IPS-NIHi7 (cell line): ENCODE measurements around the gene EML4.
"Not testable (repeated sequence)": the region's sequence is repeated elsewhere in the genome, so short reads cannot be mapped to it uniquely, and the experiment has no call there.

ENCODE experiments used
- DNase-seq: peaks from one replicate; pipeline ENCODE4 v3.0.0; 2012; ENCODE audit warnings: mixed read lengths; ENCODE audit errors: extremely low spot score

EML4 gene

GRCh38 chr2:42334865-42335264 lies 165.7 kb downstream of the EML4 start:
- not testable (repeated sequence) for DNase-seq

GRCh38 chr2:42335514-42336104 lies 166.5 kb downstream of the EML4 start:
- DNase-seq, result no peak

GRCh38 chr2:42336361-42336965 lies 167.3 kb downstream of the EML4 start:
- DNase-seq, result no peak

DNA sequence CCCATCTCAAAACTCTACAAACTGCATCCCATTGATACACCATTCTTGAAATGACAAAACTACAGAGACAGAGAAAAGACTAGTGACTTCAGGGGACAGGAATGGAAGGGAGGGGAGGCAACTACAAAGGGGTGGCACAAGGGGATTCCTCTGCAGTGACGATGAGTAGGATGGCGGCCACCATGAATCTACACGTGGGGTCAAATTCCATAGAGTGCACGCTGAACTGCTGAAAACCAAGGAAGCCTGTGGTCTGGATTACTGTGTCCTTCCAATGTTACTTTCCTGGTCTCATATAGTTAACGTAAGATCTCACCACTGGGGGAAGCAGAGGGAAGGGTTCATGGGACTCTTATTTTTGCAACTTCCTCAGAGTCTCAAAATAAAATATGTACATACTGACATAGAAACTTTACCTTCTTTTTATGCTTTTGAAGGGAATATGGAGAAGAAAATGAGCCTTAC lies 168.2 kb downstream of the EML4 start:
- DNase-seq, result no peak

DNA sequence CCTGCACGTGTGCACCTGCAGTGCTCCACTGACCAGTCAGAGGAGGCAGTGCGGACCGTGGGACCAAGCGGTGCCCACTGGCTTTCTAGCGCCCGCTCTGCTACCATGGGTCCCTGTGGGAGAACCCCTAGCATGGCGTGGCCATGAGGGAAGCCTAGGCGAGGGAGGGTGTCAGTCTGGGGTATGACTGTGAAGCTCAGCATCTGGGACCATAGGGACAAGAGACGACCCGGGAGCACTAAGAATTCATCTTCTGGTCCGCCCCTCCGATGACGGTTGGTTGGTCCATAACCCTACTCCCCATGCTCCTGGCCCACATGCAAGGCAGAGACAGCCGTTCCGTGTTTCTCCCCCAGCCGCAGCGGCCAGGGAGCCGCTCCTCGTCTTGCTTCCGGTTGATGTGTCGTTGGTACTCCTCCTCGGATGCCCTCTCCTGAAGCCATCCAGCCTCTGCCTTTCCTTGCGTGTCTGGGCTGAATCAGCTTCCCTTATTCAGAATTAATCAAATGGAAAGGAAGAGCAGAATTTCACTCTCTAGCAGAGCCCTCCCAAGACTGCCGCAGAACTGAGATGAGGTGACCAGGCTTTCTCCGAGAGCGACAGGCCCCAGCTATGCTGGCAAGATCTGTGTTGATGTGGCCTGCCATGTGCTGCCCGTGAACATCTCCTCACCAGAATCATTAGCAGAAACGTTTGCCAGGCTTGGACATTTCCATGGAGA lies 168.9 kb downstream of the EML4 start:
- DNase-seq, result no peak

GRCh38 chr2:42338567-42339190 lies 169.5 kb downstream of the EML4 start:
- no peak for DNase-seq

GRCh38 chr2:42339191-42339912 lies 170.2 kb downstream of the EML4 start:
- DNase-seq, result peak; percentile 50

GRCh38 chr2:42340045-42340937 lies 171.1 kb downstream of the EML4 start:
- DNase-seq, result no peak

GRCh38 chr2:42340938-42341636 lies 171.9 kb downstream of the EML4 start:
- DNase-seq, result no peak

DNA sequence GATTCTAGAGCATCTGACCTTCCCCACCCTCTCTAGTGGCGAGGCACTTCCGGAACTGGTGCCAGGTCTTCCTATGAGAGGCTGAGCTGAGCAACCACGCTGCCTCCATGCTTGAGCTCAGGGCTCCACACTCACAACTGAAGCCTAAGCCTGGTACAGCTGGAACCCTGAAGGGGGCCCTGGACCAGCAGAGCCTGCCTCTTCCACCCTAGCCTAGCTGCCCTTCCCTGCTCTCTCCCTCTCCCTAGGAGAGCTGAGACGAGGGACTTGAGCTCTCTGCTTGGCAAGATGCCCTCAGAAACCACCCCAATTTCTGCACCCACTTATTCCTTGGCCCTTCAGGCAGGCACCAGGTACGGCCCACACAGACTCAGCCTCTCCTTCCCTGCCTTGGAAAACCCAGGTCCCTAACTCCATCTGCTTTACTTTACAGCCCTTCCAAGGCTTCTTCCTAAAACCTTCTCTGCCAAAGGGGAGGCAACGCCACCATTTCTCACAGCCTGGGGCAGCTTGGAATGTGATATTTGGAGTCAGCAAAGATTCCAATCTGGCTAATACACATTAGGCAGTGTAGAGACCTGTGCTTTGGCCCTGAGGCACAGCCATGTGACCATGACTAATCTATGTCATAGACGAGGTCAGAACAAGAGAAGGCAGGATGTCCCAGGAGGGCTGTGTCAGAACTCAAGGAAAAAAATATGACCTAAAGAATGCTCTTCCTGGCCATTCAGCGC lies 173.1 kb downstream of the EML4 start:
- no peak for DNase-seq

DNA sequence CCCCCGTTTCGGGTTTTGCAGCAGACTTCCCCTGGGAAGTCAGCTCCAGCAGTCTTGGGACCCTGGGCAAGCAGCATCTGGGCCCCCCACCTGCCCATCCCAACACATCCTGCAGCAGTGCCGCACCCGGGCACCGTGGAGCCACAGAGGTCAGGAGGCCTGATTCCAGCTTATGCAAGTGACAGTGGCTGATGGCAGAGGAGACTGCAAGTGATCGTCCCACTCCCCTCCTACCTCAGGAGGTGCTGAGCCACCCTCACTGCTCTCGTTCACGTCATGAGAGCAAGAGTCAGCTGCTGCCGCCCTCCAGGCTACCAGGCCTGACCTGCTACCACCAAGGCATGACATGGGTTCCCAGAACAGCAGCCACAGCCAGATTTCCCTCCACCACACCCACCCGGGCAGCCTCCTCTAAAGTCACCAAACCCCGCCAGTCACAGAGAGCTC lies 173.7 kb downstream of the EML4 start:
- no peak for DNase-seq

DNA sequence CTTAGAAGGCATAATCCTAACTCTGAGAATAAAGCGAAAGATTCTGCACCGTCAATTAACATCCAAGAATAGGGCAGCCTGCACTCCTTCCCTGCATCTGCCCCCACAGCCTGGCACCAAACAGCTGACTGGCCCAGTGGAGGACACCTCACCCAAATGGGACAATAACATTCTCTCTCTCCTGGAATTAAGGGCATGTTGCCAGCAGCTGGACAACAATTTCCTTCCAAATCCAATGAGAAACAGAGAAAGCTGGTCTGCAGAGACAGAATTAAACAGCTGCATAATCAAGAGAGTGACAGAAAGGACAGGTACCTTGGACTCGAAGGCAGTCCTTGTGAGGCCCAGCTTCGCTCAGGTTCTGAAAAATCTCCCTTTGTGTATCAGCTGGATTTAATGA lies 176.8 kb downstream of the EML4 start:
- DNase-seq, result no peak

DNA sequence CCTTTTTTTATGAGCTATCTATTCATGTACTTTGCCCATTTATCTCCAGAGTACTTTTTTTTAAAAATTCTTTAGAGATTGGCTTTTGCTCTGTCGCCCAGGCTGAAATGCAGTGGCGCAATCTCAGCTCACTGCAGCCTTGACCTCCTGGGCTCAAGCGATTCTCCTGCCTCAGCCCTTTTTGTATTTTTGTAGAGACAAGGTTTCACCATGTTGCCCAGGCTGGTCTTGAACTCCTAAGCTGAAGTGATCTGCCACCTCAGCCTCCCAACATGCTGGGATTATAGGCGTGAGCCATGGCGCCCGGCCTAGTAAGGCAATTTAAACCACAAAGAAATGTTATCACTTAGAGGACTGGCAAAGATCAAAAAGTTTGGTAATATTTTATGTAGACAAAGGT lies 177.7 kb downstream of the EML4 start:
- DNase-seq, result not testable (repeated sequence)

DNA sequence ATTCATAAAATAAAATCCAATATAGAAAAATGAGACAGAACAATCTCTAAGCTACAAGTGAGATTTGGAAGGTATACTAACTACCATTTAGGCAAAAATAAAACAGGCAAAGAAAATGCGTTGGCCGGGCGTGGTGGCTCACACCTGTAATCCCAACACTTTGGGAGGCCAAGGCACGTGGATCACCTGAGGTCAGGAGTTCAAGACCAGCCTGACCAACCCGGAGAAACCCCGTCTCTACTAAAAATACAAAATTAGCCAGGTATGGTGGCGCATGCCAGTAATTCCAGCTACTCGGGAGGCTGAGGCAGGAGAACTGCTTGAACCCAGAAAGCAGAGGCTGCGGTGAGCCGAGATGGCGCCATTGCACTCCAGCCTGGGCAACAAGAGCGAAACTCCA lies 178.4 kb downstream of the EML4 start:
- DNase-seq, result not testable (repeated sequence)

DNA sequence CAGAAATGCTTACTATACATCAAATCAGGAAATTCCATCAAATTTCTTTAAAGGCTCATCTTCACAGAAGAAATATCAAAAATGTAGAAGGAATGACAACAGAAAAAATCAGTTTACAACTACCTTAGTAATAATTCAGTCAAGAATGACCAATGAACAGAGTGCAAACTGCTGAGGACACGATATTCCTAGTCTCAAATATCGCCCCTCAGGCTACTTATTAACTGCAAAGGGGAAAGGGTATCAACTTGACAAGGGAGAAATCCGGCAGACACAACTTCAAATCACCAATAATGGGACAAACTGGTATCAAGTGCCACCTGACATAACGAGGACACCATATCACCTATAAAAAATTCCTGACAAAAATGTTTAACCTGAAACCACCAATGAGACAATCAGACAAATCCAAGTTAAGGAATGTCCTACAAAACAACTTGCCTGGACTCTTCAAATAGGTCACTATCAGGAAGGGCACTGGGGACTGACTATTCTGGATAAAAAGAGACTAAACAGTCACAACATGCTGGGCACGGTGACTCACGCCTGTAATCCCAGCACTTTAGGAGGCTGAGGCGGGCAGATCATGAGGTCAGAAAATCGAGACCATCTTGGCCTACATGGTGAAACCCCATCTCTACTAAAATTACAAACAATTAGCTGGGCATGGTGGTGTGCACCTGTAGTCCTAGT lies 179.1 kb downstream of the EML4 start:
- DNase-seq, result no peak

GRCh38 chr2:42350434-42351063 lies 181.4 kb downstream of the EML4 start:
- no peak for DNase-seq

DNA sequence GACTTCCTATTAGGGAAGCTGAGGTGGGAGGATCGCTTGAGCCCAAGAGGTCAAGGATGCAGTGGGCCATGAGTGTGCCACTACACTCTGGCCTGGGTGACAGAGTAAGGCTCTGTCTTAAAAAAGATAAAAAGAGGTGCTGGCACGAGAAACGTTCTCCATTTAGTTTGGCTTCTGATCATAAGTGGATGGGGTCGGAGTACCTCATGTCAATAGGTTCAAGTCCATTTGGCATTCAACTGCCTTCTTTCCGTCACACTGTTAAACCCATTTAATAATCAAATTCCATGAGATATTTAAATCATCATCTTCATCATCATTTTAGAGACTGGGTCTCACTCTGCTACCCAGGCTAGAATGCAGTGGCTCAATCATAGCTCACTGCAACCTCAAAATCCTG lies 182.7 kb downstream of the EML4 start:
- no peak for DNase-seq

DNA sequence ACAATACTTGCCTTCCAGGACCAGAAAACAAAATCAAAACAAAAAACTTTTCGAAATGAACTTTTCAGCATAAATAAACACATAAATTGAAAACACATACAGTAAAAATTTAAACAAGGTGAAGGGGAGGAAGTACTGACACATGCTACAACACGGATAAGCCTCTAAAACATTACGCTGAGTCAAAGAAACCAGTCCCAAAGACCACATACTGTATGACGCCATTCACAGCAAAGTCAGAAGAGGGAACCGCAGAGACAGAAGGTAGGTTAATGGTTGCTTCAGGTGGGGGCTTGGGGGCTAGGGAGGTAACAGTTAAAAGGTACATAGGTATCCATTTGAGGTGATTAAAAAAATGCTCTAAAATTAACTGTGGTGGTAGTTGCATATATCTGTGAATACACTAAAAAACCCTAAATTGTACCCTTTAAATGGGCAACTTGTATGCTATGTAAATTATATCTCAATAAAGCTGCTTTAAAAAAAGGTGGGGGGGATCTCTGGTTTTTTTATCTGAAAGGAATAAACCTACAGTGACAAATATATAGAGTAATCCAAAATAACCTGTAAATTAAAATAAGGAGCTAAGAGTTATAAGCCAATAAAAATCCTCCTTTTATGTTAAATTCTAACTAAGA lies 184.8 kb downstream of the EML4 start:
- no peak for DNase-seq
